Limb (tissue), 2 donors: ENCODE measurements around the gene SCAMP3.
A peak's percentile ranks its signal among the peaks of the same experiment; 100 is the strongest.

Experiments used
- DNase-seq, 2 donors: peaks; one replicate each; pipeline ENCODE4 v3.0.0-alpha.2; 2016; ENCODE audit errors: extremely low spot score in 2 of 2

SCAMP3 gene

DNA sequence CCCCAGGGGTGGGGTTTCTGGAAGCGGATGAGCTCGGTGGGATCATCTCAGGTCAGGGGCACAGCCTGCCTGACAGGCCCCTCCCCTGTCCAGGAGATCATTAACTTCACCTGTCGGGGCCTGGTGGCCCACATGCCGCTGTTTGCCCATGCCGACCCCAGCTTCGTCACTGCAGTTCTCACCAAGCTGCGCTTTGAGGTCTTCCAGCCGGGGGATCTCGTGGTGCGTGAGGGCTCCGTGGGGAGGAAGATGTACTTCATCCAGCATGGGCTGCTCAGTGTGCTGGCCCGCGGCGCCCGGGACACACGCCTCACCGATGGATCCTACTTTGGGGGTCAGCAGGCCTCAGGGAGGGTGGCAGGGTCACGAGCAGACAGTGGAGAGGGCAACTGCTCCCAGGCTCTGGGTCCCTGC is 23.5 kb upstream of the SCAMP3 start:
- DNase-seq: no peak

DNA sequence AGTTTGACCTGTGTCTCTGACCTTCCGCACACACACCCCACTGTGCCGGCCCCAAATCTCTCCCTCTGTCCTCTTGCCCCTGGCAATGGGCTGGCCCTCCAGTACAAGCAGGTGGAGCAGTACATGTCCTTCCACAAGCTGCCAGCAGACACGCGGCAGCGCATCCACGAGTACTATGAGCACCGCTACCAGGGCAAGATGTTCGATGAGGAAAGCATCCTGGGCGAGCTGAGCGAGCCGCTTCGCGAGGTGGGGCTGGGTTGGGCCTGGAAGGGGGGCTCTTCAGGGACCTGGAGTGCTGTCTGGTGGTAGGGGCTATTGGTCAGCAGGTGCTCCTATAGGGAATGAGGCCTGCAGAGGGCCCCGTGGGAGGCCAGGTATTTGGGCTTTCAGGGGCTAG is 22.9 kb upstream of the SCAMP3 start:
- DNase-seq: no peak

- DNase-seq: no peak
Measured at GRCh38 chr1:155284476-155284875, 22.3 kb upstream of the SCAMP3 start.

DNA sequence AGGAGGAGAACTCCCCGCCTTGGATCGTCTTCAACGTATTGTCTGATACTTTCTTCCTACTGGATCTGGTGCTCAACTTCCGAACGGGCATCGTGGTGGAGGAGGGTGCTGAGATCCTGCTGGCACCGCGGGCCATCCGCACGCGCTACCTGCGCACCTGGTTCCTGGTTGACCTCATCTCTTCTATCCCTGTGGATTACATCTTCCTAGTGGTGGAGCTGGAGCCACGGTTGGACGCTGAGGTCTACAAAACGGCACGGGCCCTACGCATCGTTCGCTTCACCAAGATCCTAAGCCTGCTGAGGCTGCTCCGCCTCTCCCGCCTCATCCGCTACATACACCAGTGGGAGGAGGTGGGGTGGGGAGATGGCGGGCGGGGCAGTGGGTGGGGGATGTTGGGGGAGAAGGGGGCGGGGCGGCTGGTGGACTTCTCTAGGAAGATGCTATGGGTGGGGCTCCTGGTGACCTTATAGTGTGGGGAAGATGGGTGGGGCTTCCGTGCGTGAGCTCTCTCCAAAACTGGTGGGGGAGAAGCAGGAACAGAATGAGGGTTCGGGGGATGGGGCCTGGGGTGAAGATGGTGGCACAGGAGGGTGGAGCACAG is 20.4 kb upstream of the SCAMP3 start:
- no peak for DNase-seq

DNA sequence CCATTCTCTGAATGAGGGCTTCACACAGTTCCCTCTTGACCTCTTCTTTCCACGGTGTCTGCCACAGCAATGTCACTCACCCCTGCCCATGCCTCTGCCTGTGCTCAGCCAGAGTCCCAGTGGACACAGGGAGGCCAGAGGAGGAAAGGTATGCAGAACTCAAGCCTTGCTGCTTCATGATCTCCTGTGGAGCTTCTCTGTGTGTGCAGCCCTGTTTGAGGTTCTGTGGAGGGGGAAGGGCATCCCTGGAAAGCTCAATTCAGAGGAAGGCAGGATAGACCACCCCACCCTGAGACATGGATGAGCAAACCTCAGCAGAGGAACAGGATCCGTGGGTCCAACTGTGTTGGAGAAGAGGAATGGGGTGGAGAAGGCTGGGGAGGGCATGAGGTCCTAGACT is 17.1 kb upstream of the SCAMP3 start:
- DNase-seq: no peak

- no peak for DNase-seq
Measured at GRCh38 chr1:155278689-155279160, 16.6 kb upstream of the SCAMP3 start.

DNA sequence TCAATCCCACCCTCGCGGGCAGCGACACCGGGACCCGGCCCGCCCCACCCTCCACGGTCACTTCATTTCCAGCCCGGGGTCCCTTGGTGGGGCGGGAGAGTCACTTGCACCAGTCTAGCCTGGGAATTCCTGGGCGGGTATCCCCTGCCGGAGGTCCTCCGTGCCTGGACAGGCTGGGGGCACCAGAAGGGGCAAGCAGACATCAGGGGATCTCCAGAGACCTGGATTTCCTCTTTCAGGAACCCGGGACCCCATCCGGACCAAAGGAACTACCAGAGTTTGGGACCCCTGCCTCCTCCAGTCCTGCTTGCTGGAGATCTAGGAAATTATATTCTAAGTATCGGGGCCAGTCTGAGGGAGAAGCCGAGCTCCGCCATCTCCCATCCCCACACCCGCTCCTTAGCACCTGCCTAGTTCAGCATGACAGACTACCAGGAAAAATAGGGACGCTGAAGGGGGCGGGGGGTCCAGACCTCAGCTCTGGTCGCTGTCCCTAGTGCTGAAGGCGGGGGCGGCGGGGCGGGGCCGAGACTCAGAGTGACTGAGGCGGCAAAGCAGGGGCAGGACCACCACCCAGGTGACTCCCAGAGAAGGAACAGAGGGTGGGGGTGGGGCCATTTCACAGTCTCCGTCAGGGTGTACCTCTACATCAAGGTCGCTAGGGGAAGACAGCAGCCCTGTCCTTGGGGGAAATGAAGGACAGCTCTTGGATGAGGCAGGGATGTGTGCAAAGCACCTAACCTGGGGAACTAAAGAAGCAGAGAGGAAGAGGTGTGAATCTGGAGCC is 15.9 kb upstream of the SCAMP3 start:
- peak in 1 of 2 donors; percentile 85 for DNase-seq

GRCh38 chr1:155277070-155277901 is 15.1 kb upstream of the SCAMP3 start, which contains the start of gene HCN3:
HCN3 (plus strand) TSS chr1:155277463; CDS start chr1:155277591, 128 bp downstream.
- peak; percentile 97 to 99 for DNase-seq

DNA sequence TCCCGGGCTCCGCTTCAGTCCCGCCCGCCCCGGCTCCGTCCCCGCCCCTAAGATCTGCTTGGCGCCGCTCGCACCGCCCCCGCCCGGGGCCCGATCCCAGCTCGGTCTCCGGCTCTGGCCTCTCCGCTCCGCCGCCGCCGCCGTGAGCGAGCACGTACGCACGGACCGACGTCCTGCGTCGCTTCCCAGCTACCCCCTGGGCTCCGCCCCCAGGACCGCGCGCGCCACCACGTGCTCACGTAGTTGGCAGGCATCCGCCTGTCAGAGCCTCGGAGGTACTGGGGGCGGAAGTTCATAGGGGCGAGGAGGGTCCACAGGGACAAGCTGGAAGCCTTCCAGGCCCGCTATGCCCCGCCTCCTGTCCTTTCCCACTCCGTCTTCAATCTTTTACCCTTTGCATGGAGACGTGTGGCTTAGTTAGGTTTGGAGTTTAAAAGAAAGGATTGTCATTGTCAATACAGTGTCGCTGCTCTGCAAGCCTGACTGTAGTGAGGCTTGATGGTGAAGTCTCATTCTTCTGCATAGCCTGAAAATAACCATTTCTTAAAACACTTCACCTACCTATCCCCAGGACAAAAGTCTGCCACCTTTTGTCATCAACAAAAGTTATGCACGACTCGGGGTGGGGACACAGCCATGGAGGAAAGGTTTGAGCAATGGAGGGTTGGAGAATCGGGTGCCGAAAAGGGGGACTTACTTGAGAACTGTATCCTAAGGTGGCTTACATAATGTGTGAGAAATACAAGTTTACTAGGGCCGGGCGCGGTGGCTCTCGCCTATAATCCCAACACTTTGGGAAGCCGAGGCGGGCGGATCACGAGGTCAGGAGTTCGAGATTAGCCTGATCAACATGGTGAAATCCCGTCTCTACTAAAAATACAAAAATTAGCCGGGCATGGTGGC is 11.4 kb upstream of the SCAMP3 start, which contains the start of gene CLK2:
CLK2 (minus strand) TSS at position 162 of the 903 bp plus-strand sequence. CDS start 2,527 bp downstream, outside the sequence.
- peak; percentile 95 to 97 for DNase-seq

DNA sequence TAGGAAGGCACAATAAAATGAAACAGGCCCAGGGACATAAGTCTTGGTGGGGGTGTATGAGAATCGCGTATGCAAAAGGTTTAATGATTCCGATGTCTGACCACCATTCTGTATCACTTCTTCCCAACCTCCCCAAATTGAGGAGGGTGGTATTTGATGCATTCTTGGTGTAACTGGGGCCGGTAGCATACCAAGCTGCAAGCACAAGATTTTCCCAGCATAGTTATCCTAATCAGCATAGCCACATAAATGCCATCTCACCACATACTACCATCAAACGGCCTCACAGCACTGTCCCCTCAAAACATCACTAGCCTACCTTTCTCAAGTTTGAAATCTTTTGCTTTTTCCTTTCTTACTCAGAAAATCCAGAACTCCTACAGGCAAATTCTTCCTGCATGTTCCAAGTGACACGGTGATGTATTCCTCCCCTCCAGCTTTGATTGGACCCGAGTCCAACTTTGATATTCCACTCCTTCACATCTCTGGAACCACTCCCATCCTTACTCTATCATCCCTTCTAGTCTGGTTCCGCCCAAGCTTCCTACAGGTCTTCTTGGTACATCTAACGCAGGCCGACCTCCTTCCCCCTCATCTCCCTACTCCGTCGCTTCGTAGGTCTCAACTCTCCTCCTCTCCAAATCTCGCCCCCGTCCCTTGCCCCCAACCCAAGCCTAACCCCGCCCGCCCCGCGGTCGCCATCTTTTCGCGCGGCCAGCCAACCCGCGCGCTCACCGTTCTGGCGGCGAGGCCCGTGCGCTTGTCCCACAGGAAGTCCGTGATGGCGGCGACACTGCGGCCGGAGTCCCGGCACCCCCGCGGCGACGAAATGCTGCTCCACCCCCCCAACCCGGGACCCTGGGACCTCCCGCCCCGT is 10.5 kb upstream of the SCAMP3 start:
- peak in 1 of 2 donors; percentile 44 for DNase-seq

- no peak for DNase-seq
Measured at GRCh38 chr1:155269381-155269780, 7.2 kb upstream of the SCAMP3 start.

GRCh38 chr1:155268630-155269029 is 6.5 kb upstream of the SCAMP3 start:
- no peak for DNase-seq

DNA sequence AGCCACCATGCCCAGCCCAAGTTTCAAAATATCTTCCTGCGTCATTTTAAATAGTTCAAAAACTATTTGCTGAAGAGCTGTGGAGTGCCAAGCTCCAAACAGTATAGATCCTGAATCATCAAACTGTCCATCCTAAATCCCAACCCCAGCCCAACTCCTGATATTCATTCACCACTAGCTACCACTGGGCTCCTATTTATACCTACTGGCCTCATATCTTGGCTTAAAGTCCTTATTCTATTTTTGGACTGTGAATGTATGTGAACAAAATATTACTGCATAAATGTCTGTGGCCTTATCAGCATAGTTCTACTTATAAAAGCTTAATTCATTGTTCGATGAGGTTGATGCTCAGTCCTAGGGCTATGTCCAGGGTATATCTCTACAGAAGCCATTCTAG is 5.2 kb upstream of the SCAMP3 start:
- DNase-seq: no peak

- DNase-seq: no peak
Measured at GRCh38 chr1:155266553-155266952, 4.4 kb upstream of the SCAMP3 start.

DNA sequence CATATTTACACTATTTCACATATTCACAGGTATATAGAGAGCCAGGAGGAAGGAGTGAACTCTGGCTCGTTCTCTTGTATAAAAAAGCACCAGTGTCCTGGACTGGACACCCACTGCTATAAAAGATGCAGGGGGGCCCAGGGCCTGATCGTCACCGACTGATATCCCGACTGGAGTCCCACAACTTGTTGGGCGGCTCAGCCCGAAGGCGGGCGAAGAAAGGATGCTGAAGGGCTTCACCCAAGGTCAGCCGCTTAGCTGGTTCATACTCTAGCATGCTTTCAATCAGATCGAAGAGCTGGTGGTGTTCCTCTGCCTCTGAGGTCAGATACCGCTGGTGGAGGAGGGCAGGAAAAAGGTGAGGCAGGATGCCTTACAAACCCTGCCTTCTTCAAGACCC is 907 bp upstream of the SCAMP3 start:
- DNase-seq: no peak

- DNase-seq: no peak
Measured at GRCh38 chr1:155261493-155261851, 688 bp downstream of the SCAMP3 start.

DNA sequence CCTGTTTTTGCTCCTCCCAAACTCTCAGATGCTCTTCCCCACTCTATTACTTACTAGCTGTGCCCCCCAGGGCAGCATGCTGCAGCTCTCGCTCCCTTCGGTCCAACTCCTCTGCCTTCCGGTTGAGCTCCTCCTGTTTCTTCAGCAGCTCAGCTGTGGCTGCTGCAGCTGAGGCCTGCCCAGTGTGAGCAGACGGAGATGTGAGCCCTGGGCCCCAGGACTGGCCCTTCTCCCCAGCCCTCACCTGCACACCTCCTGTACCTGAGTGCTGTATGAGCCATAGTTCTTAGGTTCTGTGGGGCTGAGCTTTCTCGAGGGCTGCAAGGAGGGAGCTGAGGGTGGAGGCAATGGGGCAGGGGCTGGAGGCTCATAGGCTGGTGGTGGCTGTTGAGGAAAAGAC is 1.9 kb downstream of the SCAMP3 start:
- no peak for DNase-seq

DNA sequence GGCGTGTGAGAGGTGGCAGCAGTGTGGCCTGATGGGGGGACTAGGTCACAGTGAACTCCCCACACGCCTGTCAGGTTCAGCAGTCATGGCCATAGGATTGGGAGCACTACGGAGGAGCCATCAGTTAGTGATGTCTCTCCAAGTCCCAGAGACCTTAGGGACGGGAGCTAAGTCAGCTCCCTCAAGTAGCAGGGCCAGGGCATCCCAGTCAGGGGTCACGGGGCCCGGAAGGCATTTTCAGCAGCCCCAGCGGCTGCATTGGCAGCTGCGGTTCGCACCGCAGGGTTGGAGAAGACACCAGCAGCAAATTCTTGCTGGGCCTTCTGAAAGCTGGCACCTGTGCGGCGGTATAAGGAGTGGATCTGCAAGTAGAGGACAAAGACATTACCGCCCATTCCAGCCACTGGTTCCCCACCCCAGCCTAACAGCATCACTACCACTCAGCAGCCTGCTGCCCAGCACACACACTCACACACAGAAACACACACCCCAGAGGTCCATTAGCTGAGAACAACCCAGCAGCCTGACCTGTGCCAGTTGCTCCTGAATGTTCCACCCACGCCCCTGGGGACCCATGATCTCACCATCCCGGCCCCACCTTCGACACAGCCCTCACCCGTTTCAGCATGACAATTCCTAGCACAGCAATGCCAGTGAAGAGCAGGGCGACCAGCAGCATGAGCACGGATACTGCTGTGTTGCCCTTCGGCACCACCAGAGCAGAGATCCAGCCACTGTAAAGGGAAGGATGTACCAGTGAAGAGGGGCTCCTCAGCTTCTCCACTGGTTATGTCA is 5.9 kb downstream of the SCAMP3 start:
- DNase-seq: no peak
